CD4-positive, alpha-beta T cell treated with Interleukin-21 for 1 hour (primary cell): Measurements from ENCODE around the gene COL6A5.
"Not testable (repeated sequence)": the region's sequence is repeated elsewhere in the genome, so short reads cannot be mapped to it uniquely, and the experiment has no call there.

Source experiments
- DNase-seq: peaks from one replicate; pipeline ENCODE4 v3.0.0-alpha.2; 2020

Gene COL6A5

GRCh38 chr3:130345487-130346079 is at the start of gene COL6A5:
Gene COL6A5, plus strand, starts transcription at chr3:130345672. Its CDS starts 27,967 bp downstream, at chr3:130373639.
- no peak for DNase-seq

GRCh38 chr3:130299531-130299930 is 45.9 kb upstream of the COL6A5 start:
- no peak for DNase-seq

GRCh38 chr3:130300888-130301287 is 44.6 kb upstream of the COL6A5 start:
- DNase-seq: no peak

GRCh38 chr3:130310109-130310508 is 35.4 kb upstream of the COL6A5 start:
- no peak for DNase-seq

GRCh38 chr3:130312374-130312773 is 33.1 kb upstream of the COL6A5 start:
- DNase-seq: no peak

GRCh38 chr3:130316169-130316568 is 29.3 kb upstream of the COL6A5 start:
- DNase-seq: no peak

- no peak for DNase-seq
Measured at GRCh38 chr3:130323503-130323902, 22.0 kb upstream of the COL6A5 start.

GRCh38 chr3:130340766-130341165 is 4.7 kb upstream of the COL6A5 start:
- DNase-seq: no peak

GRCh38 chr3:130341388-130341787 is 4.1 kb upstream of the COL6A5 start:
- no peak for DNase-seq

GRCh38 chr3:130341882-130342281 is 3.6 kb upstream of the COL6A5 start:
- no peak for DNase-seq

GRCh38 chr3:130342821-130343661 is 2.4 kb upstream of the COL6A5 start:
- no peak for DNase-seq

GRCh38 chr3:130348258-130348657 is 2.8 kb downstream of the COL6A5 start:
- DNase-seq: not testable (repeated sequence)

- no peak for DNase-seq
Measured at GRCh38 chr3:130354430-130354829, 9.0 kb downstream of the COL6A5 start.

GRCh38 chr3:130374033-130374432 is 28.6 kb downstream of the COL6A5 start:
- no peak for DNase-seq

GRCh38 chr3:130374908-130375307 is 29.4 kb downstream of the COL6A5 start:
- DNase-seq: no peak

- DNase-seq: no peak
Measured at GRCh38 chr3:130377960-130378676, 32.6 kb downstream of the COL6A5 start.

- DNase-seq: no peak
Measured at GRCh38 chr3:130378677-130379191, 33.3 kb downstream of the COL6A5 start.

GRCh38 chr3:130379274-130379673 is 33.8 kb downstream of the COL6A5 start:
- DNase-seq: no peak

GRCh38 chr3:130380398-130380797 is 34.9 kb downstream of the COL6A5 start:
- DNase-seq: no peak

- DNase-seq: no peak
Measured at GRCh38 chr3:130383424-130383823, 38.0 kb downstream of the COL6A5 start.

- no peak for DNase-seq
Measured at GRCh38 chr3:130384476-130385025, 39.1 kb downstream of the COL6A5 start.

GRCh38 chr3:130386604-130387263 is 41.3 kb downstream of the COL6A5 start:
- no peak for DNase-seq
